Right atrium auricular region (tissue), 2 donors: ENCODE measurements around the gene LTBP4. TPM values are rescaled to one million over a fixed set of nuclear protein-coding genes. Genes with fewer than 3 reads are reported as not detected.

Experiments
- DNase-seq: peaks from one replicate; pipeline ENCODE4 v3.0.0-alpha.2; 2019; ENCODE audit warnings: low spot score
- H3K27ac ChIP-seq, 2 donors: fragments of 200-600 bp; sonication (generic); 1 replicate in 1 of 2; 2 replicates in 1 of 2; pipeline ENCODE4 v1.5.1; 2016 to 2019
- H3K27me3 ChIP-seq, 2 donors: fragments of 200-600 bp; sonication (generic); one replicate each; pipeline versions ENCODE4 v1.5.1 to v1.6.0; 2017 to 2019
- H3K36me3 ChIP-seq: fragments of 200-600 bp; sonication (generic); one replicate; pipeline ENCODE4 v1.5.1; 2016
- H3K4me1 ChIP-seq, 2 donors: fragments of 200-600 bp; sonication (generic); one replicate each; pipeline versions ENCODE4 v1.5.1 to v1.6.0; 2017 to 2019
- H3K4me3 ChIP-seq, 2 donors: fragments of 200-600 bp; sonication (generic); 1 replicate in 1 of 2; 2 replicates in 1 of 2; pipeline ENCODE4 v1.5.1; 2017 to 2019; ENCODE audit warnings: mild to moderate bottlenecking in 1 of 2, moderate library complexity in 1 of 2
- H3K9me3 ChIP-seq, 2 donors: fragments of 200-600 bp; sonication (generic); one replicate each; pipeline ENCODE4 v1.5.1; 2019
- CTCF ChIP-seq, 2 donors: fragments of 200-600 bp; sonication (generic); IDR thresholded peaks; one replicate each; pipeline ENCODE4 v1.5.1; 2019; ENCODE audit warnings: antibody characterized with exemption in 2 of 2
- total RNA-seq, 2 donors: library from RNA; depleted of rRNA; stranded (reverse); fragments of >200 nt; gene quantifications; one replicate each; pipeline ENCODE4 v1.1.0, GENCODE V29; 2016

The LTBP4 gene
- total RNA-seq, 2 donors from 2014 or later = 152 to 257 TPM

DNA sequence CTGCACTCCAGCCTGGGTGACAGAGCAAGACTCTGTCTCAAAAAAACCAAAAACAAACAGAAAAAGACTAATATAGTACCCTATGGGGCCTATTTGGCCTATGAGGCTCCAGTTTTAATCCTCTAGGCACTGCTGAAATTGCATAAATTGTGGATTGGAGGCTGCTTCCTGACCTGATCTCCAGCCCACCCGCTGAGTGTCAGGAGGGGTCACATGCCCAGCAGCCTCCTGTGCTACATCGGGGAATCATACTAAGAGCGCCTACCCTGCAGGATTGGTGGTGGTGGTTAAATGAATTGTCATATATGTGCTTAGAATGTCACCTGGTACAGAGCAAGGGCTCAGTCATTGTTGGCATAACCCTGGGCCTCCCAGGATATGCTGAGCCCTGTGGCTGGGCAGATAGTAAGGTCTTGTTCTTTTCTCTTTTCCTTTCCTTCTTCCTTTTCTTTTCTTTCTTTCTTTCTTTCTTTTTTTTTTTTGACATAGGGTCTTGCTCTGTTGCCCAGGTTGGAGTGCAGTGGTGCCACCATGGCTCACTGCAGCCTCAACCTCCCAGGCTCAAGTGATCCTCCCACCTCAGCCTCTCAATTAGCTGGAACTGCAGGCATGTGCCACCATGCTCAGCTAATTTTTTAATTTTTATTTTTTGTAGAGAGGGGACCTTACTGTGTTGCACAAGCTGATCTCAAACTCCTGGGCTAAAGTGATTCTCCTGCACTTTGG lies 31.3 kb downstream of the LTBP4 start:
- Histone ChIP-seq H3K27ac (no peak overlapping the region), H3K4me1 (peaks cover 0 to 11% of the 10 kb centered on the region in 2 donors), H3K9me3 (no peaks in the 10 kb centered on the region), H3K36me3 (peaks cover 6% of the 10 kb centered on the region), H3K4me3 (no peak overlapping the region), H3K27me3 (no peaks in the 10 kb centered on the region)
- DNase-seq = no peak
- TF ChIP-seq CTCF (IDR thresholded peaks at IDR 0.05) = no peak

DNA sequence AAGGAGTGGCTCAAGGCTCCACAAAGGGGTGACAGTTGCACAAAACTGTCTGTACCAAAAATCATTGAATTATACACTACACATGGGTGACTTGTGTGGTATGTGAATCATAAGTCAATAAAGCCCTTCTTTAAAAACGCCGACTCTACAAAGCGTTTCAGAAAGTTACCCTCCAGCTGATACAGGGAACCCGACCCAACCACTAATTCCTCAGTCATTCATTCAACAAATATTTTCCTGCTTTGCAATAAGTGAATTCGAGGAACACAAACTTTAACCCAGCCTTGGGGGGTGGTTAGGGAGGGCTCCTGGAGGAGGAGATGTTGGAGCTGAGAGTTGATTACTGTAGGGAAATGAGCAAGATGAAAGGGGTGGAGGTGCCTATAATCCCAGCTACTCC lies 32.0 kb downstream of the LTBP4 start:
- H3K27ac ChIP-seq = no peak overlapping the region
- H3K9me3 ChIP-seq = no peaks in the 10 kb centered on the region
- no peak overlapping the region for H3K4me3 ChIP-seq
- DNase-seq = no peak
- no peak for TF ChIP-seq CTCF (IDR thresholded peaks at IDR 0.05)
- H3K4me1 ChIP-seq = peaks cover 0 to 11% of the 10 kb centered on the region in 2 donors
- no peaks in the 10 kb centered on the region for H3K27me3 ChIP-seq
- H3K36me3 ChIP-seq = peaks cover 6% of the 10 kb centered on the region

DNA sequence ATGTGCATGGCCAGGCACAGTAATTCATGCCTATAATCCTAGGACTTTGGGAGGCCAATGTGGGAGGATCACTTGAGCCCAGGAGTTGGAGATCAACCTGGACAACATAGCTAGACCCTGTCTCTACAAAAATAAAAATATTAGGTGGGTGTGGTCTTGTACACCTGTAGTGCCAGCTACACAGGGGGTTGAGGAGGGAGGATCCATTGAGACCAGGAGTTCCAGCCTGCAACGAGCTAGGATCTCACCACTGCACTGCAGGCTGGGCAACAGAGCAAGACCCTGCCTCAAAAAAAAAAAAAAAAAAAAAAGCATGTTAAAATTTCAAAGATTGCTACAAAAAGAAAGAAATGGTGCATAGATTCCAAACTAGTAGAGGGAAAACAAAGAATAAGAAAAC lies 37.2 kb downstream of the LTBP4 start:
- Histone ChIP-seq H3K36me3 (no peaks in the 10 kb centered on the region), H3K4me1 (peaks cover 0 to 20% of the 10 kb centered on the region in 2 donors), H3K27ac (no peak overlapping the region), H3K27me3 (no peaks in the 10 kb centered on the region), H3K4me3 (no peak overlapping the region), H3K9me3 (no peaks in the 10 kb centered on the region)
- DNase-seq = no peak
- no peak for TF ChIP-seq CTCF (IDR thresholded peaks at IDR 0.05)

DNA sequence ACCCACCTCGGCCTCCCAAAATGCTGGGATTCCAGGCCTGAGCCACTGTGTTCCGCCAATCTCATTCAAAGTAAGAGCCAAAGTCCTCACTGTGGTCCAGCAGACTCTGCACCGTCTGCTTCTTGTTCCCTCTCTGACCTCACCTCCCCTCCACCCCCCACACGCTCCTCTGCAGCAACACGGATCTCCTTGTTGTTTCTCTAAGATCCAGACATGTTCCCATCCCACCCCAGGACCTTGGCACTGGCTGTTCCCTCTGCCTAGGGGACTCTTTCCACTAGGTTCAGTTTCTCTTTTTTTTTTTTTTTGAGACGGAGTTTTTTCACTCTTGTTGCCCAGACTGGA lies 38.4 kb downstream of the LTBP4 start:
- DNase-seq = no peak
- no peak for TF ChIP-seq CTCF (IDR thresholded peaks at IDR 0.05)
- H3K27ac ChIP-seq = peak overlapping the region; percentile 42 to 70

DNA sequence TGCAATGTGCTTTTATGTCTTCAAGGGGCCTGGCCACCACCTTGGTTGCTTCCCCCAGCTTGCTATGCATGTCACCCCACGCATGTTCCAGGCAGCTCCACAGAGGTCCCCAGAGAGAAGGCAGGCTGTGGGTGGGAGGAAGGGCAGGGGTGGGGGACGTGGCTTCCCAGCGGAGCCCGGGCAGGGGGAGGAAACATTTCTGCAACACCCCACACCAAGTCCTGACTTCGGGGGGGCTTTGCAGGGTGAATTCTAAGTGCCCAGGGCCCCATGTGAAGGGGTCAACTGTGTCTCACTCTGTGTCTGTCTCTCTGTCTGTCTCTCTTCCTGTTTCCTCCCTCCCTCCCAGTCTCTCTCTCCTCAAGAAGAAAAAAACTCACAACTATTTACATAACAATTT lies 39.6 kb downstream of the LTBP4 start:
- H3K27me3 ChIP-seq = no peaks in the 10 kb centered on the region
- no peak overlapping the region for H3K4me3 ChIP-seq
- H3K27ac ChIP-seq = peak overlapping the region; percentile 42 to 70
- no peak for TF ChIP-seq CTCF (IDR thresholded peaks at IDR 0.05)
- H3K36me3 ChIP-seq = no peaks in the 10 kb centered on the region
- peaks cover 0 to 19% of the 10 kb centered on the region in 2 donors for H3K4me1 ChIP-seq
- no peak for DNase-seq
- H3K9me3 ChIP-seq = no peaks in the 10 kb centered on the region

More for the DNA sequence above, 38.4 kb downstream of the LTBP4 start:
- H3K36me3 ChIP-seq = no peaks in the 10 kb centered on the region
- H3K27me3 ChIP-seq = no peaks in the 10 kb centered on the region
- H3K9me3 ChIP-seq = no peaks in the 10 kb centered on the region
- no peak overlapping the region for H3K4me3 ChIP-seq
- H3K4me1 ChIP-seq = peaks cover 0 to 13% of the 10 kb centered on the region in 2 donors

DNA sequence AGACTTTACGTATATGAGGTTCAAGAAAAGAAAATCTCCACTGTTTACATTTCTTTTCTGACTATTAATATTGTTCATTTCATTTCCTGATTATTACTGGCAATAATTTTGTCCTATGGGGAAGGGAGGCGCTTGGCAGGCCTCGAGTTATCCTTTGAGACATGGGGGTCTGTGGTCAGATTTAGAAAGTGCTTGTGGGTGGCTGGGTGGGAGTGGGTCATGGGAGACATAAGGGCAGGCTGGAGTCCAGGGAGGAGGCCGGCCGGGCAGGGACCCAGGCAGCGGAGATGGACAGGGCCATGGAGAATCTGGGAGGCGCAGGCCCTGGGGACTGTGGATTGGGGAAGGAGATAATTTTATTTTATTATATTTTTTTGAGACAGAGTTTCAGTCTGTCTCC lies 40.1 kb downstream of the LTBP4 start:
- Histone ChIP-seq H3K4me1 (peaks cover 0 to 20% of the 10 kb centered on the region in 2 donors), H3K27me3 (no peaks in the 10 kb centered on the region), H3K9me3 (no peaks in the 10 kb centered on the region), H3K27ac (peak overlapping the region; percentile 47 to 70), H3K4me3 (no peak overlapping the region), H3K36me3 (no peaks in the 10 kb centered on the region)
- no peak for TF ChIP-seq CTCF (IDR thresholded peaks at IDR 0.05)
- DNase-seq = no peak
